ENCODE data around the gene NFU1.

- no peak for TF ChIP-seq CTCF (IDR thresholded peaks at IDR 0.05; ENCODE audit: borderline replicate concordance, extremely low read depth, low read length, poor library complexity, severe bottlenecking)
- no peak for TF ChIP-seq EZH2 (IDR thresholded peaks at IDR 0.05; ENCODE audit: borderline replicate concordance, low read depth, low read length, severe bottlenecking)
Observed at GRCh38 chr2:69356471-69356870, 80.8 kb downstream of the NFU1 start.
